ENCODE data around the gene NTRK2.

NTRK2 gene

GRCh38 chr9:84818791-84819190 lies 149.3 kb downstream of the NTRK2 start:
- no peak for DNase-seq (ENCODE audit: low spot score)

GRCh38 chr9:84819491-84819991 lies 150.0 kb downstream of the NTRK2 start:
- DNase-seq (ENCODE audit: low spot score), result no peak

GRCh38 chr9:84821431-84821830 lies 151.9 kb downstream of the NTRK2 start:
- DNase-seq (ENCODE audit: low spot score), result no peak

GRCh38 chr9:84822589-84823233 lies 153.2 kb downstream of the NTRK2 start:
- no peak for DNase-seq (ENCODE audit: low spot score)

GRCh38 chr9:84823421-84824271 lies 154.1 kb downstream of the NTRK2 start:
- no peak for DNase-seq (ENCODE audit: low spot score)

- no peak for DNase-seq (ENCODE audit: low spot score)
Observed at GRCh38 chr9:84827216-84827765, 157.8 kb downstream of the NTRK2 start.

GRCh38 chr9:84828046-84828445 lies 158.5 kb downstream of the NTRK2 start:
- DNase-seq (ENCODE audit: low spot score), result no peak

- DNase-seq (ENCODE audit: low spot score), result no peak
Observed at GRCh38 chr9:84829471-84829870, 159.9 kb downstream of the NTRK2 start.

GRCh38 chr9:84829997-84830696 lies 160.6 kb downstream of the NTRK2 start:
- DNase-seq (ENCODE audit: low spot score), result no peak

- DNase-seq (ENCODE audit: low spot score), result no peak
Observed at GRCh38 chr9:84831377-84831776, 161.8 kb downstream of the NTRK2 start.

GRCh38 chr9:84832453-84832852 lies 162.9 kb downstream of the NTRK2 start:
- DNase-seq (ENCODE audit: low spot score), result no peak

GRCh38 chr9:84834426-84834825 lies 164.9 kb downstream of the NTRK2 start:
- no peak for DNase-seq (ENCODE audit: low spot score)

GRCh38 chr9:84835745-84836144 lies 166.2 kb downstream of the NTRK2 start:
- DNase-seq (ENCODE audit: low spot score), result no peak

GRCh38 chr9:84838879-84839278 lies 169.3 kb downstream of the NTRK2 start:
- no peak for DNase-seq (ENCODE audit: low spot score)

- no peak for DNase-seq (ENCODE audit: low spot score)
Observed at GRCh38 chr9:84839541-84839940, 170.0 kb downstream of the NTRK2 start.

GRCh38 chr9:84841931-84842330 lies 172.4 kb downstream of the NTRK2 start:
- DNase-seq (ENCODE audit: low spot score), result no peak

- no peak for DNase-seq (ENCODE audit: low spot score)
Observed at GRCh38 chr9:84843175-84843824, 173.8 kb downstream of the NTRK2 start.

GRCh38 chr9:84845956-84846900 lies 176.7 kb downstream of the NTRK2 start:
- no peak for DNase-seq (ENCODE audit: low spot score)

GRCh38 chr9:84846906-84847305 lies 177.4 kb downstream of the NTRK2 start:
- DNase-seq (ENCODE audit: low spot score), result no peak

- DNase-seq (ENCODE audit: low spot score), result no peak
Observed at GRCh38 chr9:84849049-84849448, 179.5 kb downstream of the NTRK2 start.

All from kidney capillary endothelial cell (primary cell).